H9 (cell line): ENCODE measurements around the gene CDC37. TPM values are rescaled to one million over a fixed set of nuclear protein-coding genes. Genes with fewer than 3 reads are reported as not detected.

ENCODE experiments used
- DNase-seq: peaks from one replicate; pipeline ENCODE4 v3.0.0-alpha.2; 2017
- H2AFZ ChIP-seq: one replicate; pipeline ENCODE4 v1.6.1; 2013; ENCODE audit warnings: mild to moderate bottlenecking, low read length, control low read depth, moderate library complexity
- H2AK5ac ChIP-seq: 2 replicates; pipeline ENCODE4 v1.6.1; 2013; ENCODE audit warnings: low read length, control low read depth, mixed read lengths; ENCODE audit not compliant: insufficient read length
- H2BK120ac ChIP-seq: one replicate; pipeline ENCODE4 v1.6.1; 2013; ENCODE audit warnings: low read depth, mild to moderate bottlenecking, low read length, control low read depth, inconsistent platforms; ENCODE audit not compliant: poor library complexity, severe bottlenecking
- H2BK12ac ChIP-seq: 2 replicates; pipeline ENCODE4 v1.6.1; 2013; ENCODE audit warnings: low read length, control low read depth, mixed read lengths, low read depth; ENCODE audit not compliant: insufficient read length
- H2BK15ac ChIP-seq: 2 replicates; pipeline ENCODE4 v1.6.1; 2013; ENCODE audit warnings: low read depth, low read length, control low read depth
- H2BK20ac ChIP-seq: one replicate; pipeline ENCODE4 v1.6.1; 2013; ENCODE audit warnings: low read depth, mild to moderate bottlenecking, low read length, control low read depth, inconsistent platforms; ENCODE audit not compliant: poor library complexity, severe bottlenecking
- H2BK5ac ChIP-seq: 2 replicates; pipeline ENCODE4 v1.6.1; 2013; ENCODE audit warnings: low read length, control low read depth, mixed read lengths; ENCODE audit not compliant: insufficient read length
- H3K14ac ChIP-seq: 2 replicates; pipeline ENCODE4 v1.6.1; 2013; ENCODE audit warnings: low read length, control low read depth; ENCODE audit not compliant: insufficient read depth
- H3K18ac ChIP-seq: 2 replicates; pipeline ENCODE4 v1.6.1; 2013; ENCODE audit warnings: low read depth, mild to moderate bottlenecking, mixed read lengths, low read length, control low read depth; ENCODE audit not compliant: insufficient read length
- H3K23ac ChIP-seq: 2 replicates; pipeline ENCODE4 v1.6.1; 2013; ENCODE audit warnings: low read length, control low read depth, mixed read lengths, low read depth; ENCODE audit not compliant: insufficient read length
- H3K23me2 ChIP-seq: 2 replicates; pipeline ENCODE4 v1.6.1; 2013; ENCODE audit warnings: low read depth, mild to moderate bottlenecking, mixed read lengths, low read length, control low read depth; ENCODE audit not compliant: insufficient read length, poor library complexity, severe bottlenecking
- H3K27ac ChIP-seq: 2 replicates; pipeline ENCODE4 v1.5.1; 2013; ENCODE audit warnings: low read length, control low read depth, mixed read lengths, low read depth; ENCODE audit not compliant: insufficient read length
- H3K27me3 ChIP-seq: 2 replicates; pipeline ENCODE4 v1.6.1; 2013; ENCODE audit warnings: low read length, control low read depth, inconsistent platforms; ENCODE audit not compliant: insufficient read depth
- H3K4ac ChIP-seq: 2 replicates; pipeline ENCODE4 v1.6.1; 2013; ENCODE audit warnings: low read depth, mild to moderate bottlenecking, control low read depth, inconsistent platforms, low read length, moderate library complexity
- H3K4me1 ChIP-seq: 2 replicates; pipeline ENCODE4 v1.6.1; 2013; ENCODE audit warnings: low read length, control low read depth, inconsistent platforms; ENCODE audit not compliant: insufficient read depth
- H3K4me2 ChIP-seq: 2 replicates; pipeline ENCODE4 v1.6.1; 2013; ENCODE audit warnings: low read length, control low read depth, mixed read lengths; ENCODE audit not compliant: insufficient read length, insufficient read depth
- H3K56ac ChIP-seq: 2 replicates; pipeline ENCODE4 v1.6.1; 2013; ENCODE audit warnings: low read depth, mild to moderate bottlenecking, mixed read lengths, low read length, control low read depth; ENCODE audit not compliant: insufficient read length
- H3K79me1 ChIP-seq: 2 replicates; pipeline ENCODE4 v1.6.1; 2013; ENCODE audit warnings: low read depth, mild to moderate bottlenecking, moderate library complexity, low read length, control low read depth, inconsistent platforms; ENCODE audit not compliant: insufficient read depth, poor library complexity, severe bottlenecking
- H3K79me2 ChIP-seq: 2 replicates; pipeline ENCODE4 v1.6.1; 2013; ENCODE audit warnings: low read length, control low read depth, inconsistent platforms; ENCODE audit not compliant: insufficient read depth
- H3K9ac ChIP-seq: 2 replicates; pipeline ENCODE4 v1.6.1; 2013; ENCODE audit warnings: low read length, control low read depth, mixed read lengths; ENCODE audit not compliant: insufficient read length; ENCODE audit errors: extremely low read depth
- H3K9me3 ChIP-seq: one replicate; pipeline ENCODE4 v1.6.1; 2013; ENCODE audit warnings: low read depth, low read length, inconsistent platforms; ENCODE audit not compliant: control insufficient read depth
- H3T11ph ChIP-seq: one replicate; pipeline ENCODE4 v1.6.1; 2013; ENCODE audit warnings: mild to moderate bottlenecking, low read length, control low read depth, inconsistent platforms
- H4K20me1 ChIP-seq: one replicate; pipeline ENCODE4 v1.6.1; 2013; ENCODE audit not compliant: control insufficient read depth, insufficient read length, insufficient read depth
- H4K5ac ChIP-seq: 2 replicates; pipeline ENCODE4 v1.6.1; 2013; ENCODE audit warnings: low read depth, mild to moderate bottlenecking, mixed read lengths, low read length, control low read depth; ENCODE audit not compliant: insufficient read length
- H4K8ac ChIP-seq: replicated peaks from 2 replicates; pipeline ENCODE4 v1.6.1; 2013; ENCODE audit warnings: low read length, control low read depth, mixed read lengths, low read depth; ENCODE audit not compliant: insufficient read length
- H4K91ac ChIP-seq: 2 replicates; pipeline ENCODE4 v1.6.1; 2013; ENCODE audit warnings: low read depth, mild to moderate bottlenecking, moderate library complexity, mixed read lengths, low read length, control low read depth; ENCODE audit not compliant: insufficient read length
- H3K27ac Mint-ChIP-seq, 3 experiments: 2 replicates in 2 of 3; 3 replicates in 1 of 3; pipeline ENCODE4 v1.8.0; 2020 to 2021; ENCODE audit warnings: mixed read lengths in 3 of 3, mild to moderate bottlenecking in 1 of 3, moderate library complexity in 1 of 3
- H3K27me3 Mint-ChIP-seq: 2 replicates; pipeline ENCODE4 v1.8.0; 2021; ENCODE audit warnings: low read depth, mild to moderate bottlenecking, moderate library complexity, mixed read lengths
- H3K36me3 Mint-ChIP-seq, 3 experiments: 2 replicates in 2 of 3; 3 replicates in 1 of 3; pipeline ENCODE4 v1.8.0; 2020 to 2021; ENCODE audit warnings: low read depth in 3 of 3, mixed read lengths in 3 of 3; ENCODE audit not compliant: insufficient read depth in 1 of 3
- H3K4me1 Mint-ChIP-seq, 2 experiments: 2 replicates each; pipeline ENCODE4 v1.8.0; 2020; ENCODE audit warnings: mixed read lengths in 2 of 2
- H3K4me3 Mint-ChIP-seq, 2 experiments: 2 replicates in 1 of 2; 3 replicates in 1 of 2; pipeline ENCODE4 v1.8.0; 2020 to 2021; ENCODE audit warnings: mild to moderate bottlenecking in 2 of 2, mixed read lengths in 2 of 2, moderate library complexity in 1 of 2
- H3K9me3 Mint-ChIP-seq, 2 experiments: 2 replicates in 1 of 2; 3 replicates in 1 of 2; pipeline ENCODE4 v1.8.0; 2020; ENCODE audit warnings: mild to moderate bottlenecking in 2 of 2, mixed read lengths in 2 of 2, moderate library complexity in 1 of 2
- WGBS: extraction: QIAGEN DNeasy Blood & Tissue Kit; methylation state at CpG from one replicate; pipeline ENCODE4 v1.1.7; 2013; ENCODE audit warnings: missing lambda C conversion rate, low lambda C conversion rate, mixed read lengths; ENCODE audit not compliant: insufficient read length; ENCODE audit errors: extremely low coverage; 5-methylcytosine and 5-hydroxymethylcytosine counted together
- total RNA-seq: library from RNA; stranded (reverse); gene quantifications from 2 replicates; pipeline ENCODE4 v1.2.1, GENCODE V29; 2021
- TF ChIP-seq, protein P1 (sequence below): fragments of 200-600 bp; sonication (generic); conservative IDR thresholded peaks from 3 replicates; pipeline ENCODE4 v1.8.0; 2021; ENCODE audit warnings: antibody characterized with exemption, mild to moderate bottlenecking

CDC37 gene
- total RNA-seq, 1 experiment from 2014 or later = 155 TPM

DNA sequence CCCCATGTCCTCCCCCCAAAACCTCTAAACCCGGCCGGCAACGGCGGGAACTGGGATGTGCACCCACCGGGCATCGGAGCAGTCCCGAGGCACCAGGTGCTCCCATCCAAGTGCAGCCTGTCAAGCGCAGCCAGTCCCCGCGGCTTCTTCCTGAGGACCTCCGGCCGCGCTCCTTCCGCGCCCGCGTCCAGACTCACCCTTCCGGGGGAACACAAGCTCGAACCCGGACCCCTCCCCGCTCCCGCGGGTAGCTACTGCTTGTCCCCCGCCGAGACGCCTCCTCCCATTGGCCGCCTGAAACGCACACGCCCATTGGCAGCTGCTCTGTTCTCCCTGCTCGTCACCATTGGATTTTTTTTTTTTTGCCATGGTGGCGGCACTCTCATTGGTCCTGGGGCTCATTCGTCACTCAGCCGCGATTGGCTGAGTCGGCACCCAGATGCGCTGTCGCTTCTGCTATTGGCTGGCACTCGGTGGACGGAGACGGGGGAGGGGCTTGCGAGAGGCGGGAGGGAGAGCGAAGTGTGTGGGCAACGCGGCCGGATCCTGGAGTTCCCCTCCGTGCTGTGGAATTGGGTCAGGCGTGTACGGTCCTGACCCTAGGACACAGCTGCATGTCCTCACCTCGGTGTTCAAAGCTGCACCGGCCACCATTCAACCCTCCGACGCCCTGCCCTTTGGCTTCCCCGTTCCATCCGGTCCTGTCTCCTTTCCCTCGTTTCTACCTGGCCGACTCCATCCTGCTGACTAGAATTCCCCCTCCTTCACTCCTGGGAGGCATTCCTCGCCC, 22.8 kb downstream of the CDC37 start, which contains the start of gene TYK2:
Gene TYK2 (minus strand): TSS at position 260 of the 790 bp plus-strand sequence. CDS start 2,166 bp downstream, outside the sequence.
- Mint-ChIP-seq H3K27ac (peak within 1 kb of the TSS; percentile 48 to 99 (median 99)), H3K27me3 (no peaks in the 10 kb centered on the region), H3K4me3 (peak within 1 kb of the TSS; percentile 79 to 90), H3K36me3 (peaks cover 7 to 14% (median 13%) of the 10 kb centered on the region in 3 experiments; a peak in 6 of 7 replicates), H3K9me3 (no peaks in the 10 kb centered on the region; a peak in 1 of 5 replicates), H3K4me1 (peaks cover 11 to 12% of the 10 kb centered on the region in 2 experiments)
- H3K23ac ChIP-seq = no peak within 1 kb of the TSS
- no peaks in the 10 kb centered on the region for H4K20me1 ChIP-seq
- WGBS = no CpG with 5 or more reads among the region's 58 CpGs
- H3T11ph ChIP-seq = no peak within 1 kb of the TSS
- H4K5ac ChIP-seq = peak within 1 kb of the TSS; percentile 5
- no peaks in the 10 kb centered on the region for H3K4me1 ChIP-seq
- no peaks in the 10 kb centered on the region for H3K9me3 ChIP-seq
- H2AFZ ChIP-seq = no peak within 1 kb of the TSS
- peak within 1 kb of the TSS; percentile 74 for H3K9ac ChIP-seq
- H2BK120ac ChIP-seq = peak within 1 kb of the TSS; percentile 63
- H2AK5ac ChIP-seq = no peak within 1 kb of the TSS
- no peaks in the 10 kb centered on the region for H3K79me2 ChIP-seq
- no peaks in the 10 kb centered on the region for H3K27me3 ChIP-seq
- H4K8ac ChIP-seq = no peak within 1 kb of the TSS
- H3K18ac ChIP-seq = peak within 1 kb of the TSS; percentile 96
- H3K56ac ChIP-seq = no peak within 1 kb of the TSS
- H2BK5ac ChIP-seq = no peak within 1 kb of the TSS
- no peak within 1 kb of the TSS for H2BK20ac ChIP-seq
- peak within 1 kb of the TSS; percentile 43 for H3K27ac ChIP-seq
- TF ChIP-seq, protein P1, sequence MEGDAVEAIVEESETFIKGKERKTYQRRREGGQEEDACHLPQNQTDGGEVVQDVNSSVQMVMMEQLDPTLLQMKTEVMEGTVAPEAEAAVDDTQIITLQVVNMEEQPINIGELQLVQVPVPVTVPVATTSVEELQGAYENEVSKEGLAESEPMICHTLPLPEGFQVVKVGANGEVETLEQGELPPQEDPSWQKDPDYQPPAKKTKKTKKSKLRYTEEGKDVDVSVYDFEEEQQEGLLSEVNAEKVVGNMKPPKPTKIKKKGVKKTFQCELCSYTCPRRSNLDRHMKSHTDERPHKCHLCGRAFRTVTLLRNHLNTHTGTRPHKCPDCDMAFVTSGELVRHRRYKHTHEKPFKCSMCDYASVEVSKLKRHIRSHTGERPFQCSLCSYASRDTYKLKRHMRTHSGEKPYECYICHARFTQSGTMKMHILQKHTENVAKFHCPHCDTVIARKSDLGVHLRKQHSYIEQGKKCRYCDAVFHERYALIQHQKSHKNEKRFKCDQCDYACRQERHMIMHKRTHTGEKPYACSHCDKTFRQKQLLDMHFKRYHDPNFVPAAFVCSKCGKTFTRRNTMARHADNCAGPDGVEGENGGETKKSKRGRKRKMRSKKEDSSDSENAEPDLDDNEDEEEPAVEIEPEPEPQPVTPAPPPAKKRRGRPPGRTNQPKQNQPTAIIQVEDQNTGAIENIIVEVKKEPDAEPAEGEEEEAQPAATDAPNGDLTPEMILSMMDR = no peak
- no peak within 1 kb of the TSS for H2BK12ac ChIP-seq
- H3K14ac ChIP-seq = peak within 1 kb of the TSS; percentile 84; the same call in 1 of the 2 replicates
- peak within 1 kb of the TSS; percentile 87 for H3K4me2 ChIP-seq
- DNase-seq = peak; percentile 99
- no peak within 1 kb of the TSS for H4K91ac ChIP-seq
- peaks cover 4% of the 10 kb centered on the region for H3K23me2 ChIP-seq
- H3K79me1 ChIP-seq = no peaks in the 10 kb centered on the region
- no peak within 1 kb of the TSS for H3K4ac ChIP-seq
- no peak within 1 kb of the TSS for H2BK15ac ChIP-seq
